Measurements from ENCODE around the gene LSAMP. TPM values are rescaled to one million over a fixed set of nuclear protein-coding genes. Genes with fewer than 3 reads are reported as not detected.

Gene LSAMP
- total RNA-seq, 1 experiment from 2014 or later: not detected

GRCh38 chr3:115960799-115961198, 484.5 kb downstream of the LSAMP start:
- intact Hi-C loops (cut with micrococcal nuclease; ENCODE audit: unreplicated experiment): no loop called here
- no peak overlapping the region for H3K4me3 ChIP-seq
- BruUV-seq (replicated peaks): no TSS peak
- no peak for DNase-seq
- H3K79me2 ChIP-seq (ENCODE audit: low read depth): no peaks in the 10 kb centered on the region
- TF ChIP-seq, protein P1, sequence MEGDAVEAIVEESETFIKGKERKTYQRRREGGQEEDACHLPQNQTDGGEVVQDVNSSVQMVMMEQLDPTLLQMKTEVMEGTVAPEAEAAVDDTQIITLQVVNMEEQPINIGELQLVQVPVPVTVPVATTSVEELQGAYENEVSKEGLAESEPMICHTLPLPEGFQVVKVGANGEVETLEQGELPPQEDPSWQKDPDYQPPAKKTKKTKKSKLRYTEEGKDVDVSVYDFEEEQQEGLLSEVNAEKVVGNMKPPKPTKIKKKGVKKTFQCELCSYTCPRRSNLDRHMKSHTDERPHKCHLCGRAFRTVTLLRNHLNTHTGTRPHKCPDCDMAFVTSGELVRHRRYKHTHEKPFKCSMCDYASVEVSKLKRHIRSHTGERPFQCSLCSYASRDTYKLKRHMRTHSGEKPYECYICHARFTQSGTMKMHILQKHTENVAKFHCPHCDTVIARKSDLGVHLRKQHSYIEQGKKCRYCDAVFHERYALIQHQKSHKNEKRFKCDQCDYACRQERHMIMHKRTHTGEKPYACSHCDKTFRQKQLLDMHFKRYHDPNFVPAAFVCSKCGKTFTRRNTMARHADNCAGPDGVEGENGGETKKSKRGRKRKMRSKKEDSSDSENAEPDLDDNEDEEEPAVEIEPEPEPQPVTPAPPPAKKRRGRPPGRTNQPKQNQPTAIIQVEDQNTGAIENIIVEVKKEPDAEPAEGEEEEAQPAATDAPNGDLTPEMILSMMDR (conservative IDR thresholded peaks at IDR 0.05): no peak
- no peak for TF ChIP-seq EZH2 (IDR thresholded peaks at IDR 0.05; ENCODE audit: low read depth)
- no peaks in the 10 kb centered on the region for H3F3A ChIP-seq (ENCODE audit: insufficient read depth, low read depth)
- H3K9me3 ChIP-seq (ENCODE audit: insufficient read depth, low read depth): no peaks in the 10 kb centered on the region
- no peak overlapping the region for H2AFZ ChIP-seq
- no peak overlapping the region for H3K4me2 ChIP-seq
- H3K36me3 ChIP-seq (ENCODE audit: low read depth): no peaks in the 10 kb centered on the region
- H3K27me3 ChIP-seq (ENCODE audit: insufficient read depth, low read depth): no peaks in the 10 kb centered on the region
- CTCF ChIA-PET: no interaction called here
- no peaks in the 10 kb centered on the region for H3K9me2 ChIP-seq (ENCODE audit: insufficient read depth)
- no peaks in the 10 kb centered on the region for H4K20me1 ChIP-seq (ENCODE audit: insufficient read depth)
- POLR2A ChIA-PET (ENCODE audit: unreplicated experiment): no interaction called here
- H3K4me1 ChIP-seq (replicated peaks; ENCODE audit: insufficient read depth): no peaks in the 10 kb centered on the region
- no peak overlapping the region for H3K27ac ChIP-seq

DNA sequence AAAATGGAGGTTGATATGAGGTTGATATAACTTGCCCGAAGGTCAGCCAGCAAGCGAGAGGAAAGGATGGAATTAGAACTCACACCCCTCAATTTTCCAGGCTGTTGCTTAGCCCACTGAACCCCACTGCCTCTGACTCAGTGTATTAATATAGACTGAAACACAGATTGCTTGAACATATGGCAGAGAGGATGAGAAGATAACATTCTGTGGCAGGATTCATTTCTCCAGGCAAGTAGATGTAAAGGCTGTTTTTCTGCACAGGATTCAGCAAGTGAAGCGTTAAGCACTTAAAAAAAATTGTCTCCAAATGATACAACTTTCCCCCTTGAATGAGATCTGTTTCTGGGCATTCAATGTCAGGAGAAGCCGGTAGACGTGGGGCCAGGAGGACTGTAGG, 486.8 kb downstream of the LSAMP start:
- Histone ChIP-seq H3K9me2 (ENCODE audit: insufficient read depth) (no peaks in the 10 kb centered on the region), H4K20me1 (ENCODE audit: insufficient read depth) (no peaks in the 10 kb centered on the region), H2AFZ (no peak overlapping the region), H3K9me3 (ENCODE audit: insufficient read depth, low read depth) (no peaks in the 10 kb centered on the region), H3K4me1 (replicated peaks; ENCODE audit: insufficient read depth) (no peaks in the 10 kb centered on the region), H3K79me2 (ENCODE audit: low read depth) (no peaks in the 10 kb centered on the region), H3F3A (ENCODE audit: insufficient read depth, low read depth) (no peaks in the 10 kb centered on the region), H3K27ac (no peak overlapping the region), H3K36me3 (ENCODE audit: low read depth) (no peaks in the 10 kb centered on the region), H3K4me3 (no peak overlapping the region), H3K4me2 (no peak overlapping the region), H3K27me3 (ENCODE audit: insufficient read depth, low read depth) (no peaks in the 10 kb centered on the region)
- CTCF ChIA-PET: no interaction called here
- POLR2A ChIA-PET (ENCODE audit: unreplicated experiment): no interaction called here
- TF ChIP-seq EZH2 (IDR thresholded peaks at IDR 0.05; ENCODE audit: low read depth): no peak
- TF ChIP-seq, protein P1 (conservative IDR thresholded peaks at IDR 0.05): no peak
- intact Hi-C loops (cut with micrococcal nuclease; ENCODE audit: unreplicated experiment): no loop called here
- BruUV-seq (replicated peaks): no TSS peak
- no peak for DNase-seq

DNA sequence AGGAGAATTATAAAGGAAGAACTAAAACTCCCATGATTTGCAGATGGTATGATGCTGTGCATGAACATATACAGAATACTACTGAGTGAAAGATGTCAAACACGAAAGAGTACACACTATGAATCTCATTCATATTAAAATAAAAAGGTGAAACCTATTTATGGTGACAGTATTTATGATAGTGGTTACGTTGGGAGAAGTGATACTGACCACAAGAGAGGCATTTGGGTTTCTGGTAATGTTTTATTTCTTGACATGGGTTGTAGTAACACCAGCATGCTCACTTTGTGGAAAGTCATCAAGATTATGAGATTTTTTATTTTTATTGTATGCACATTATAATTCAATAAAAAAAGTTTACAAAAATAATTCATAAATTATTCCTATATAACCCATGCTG, 498.0 kb downstream of the LSAMP start:
- H3F3A ChIP-seq (ENCODE audit: insufficient read depth, low read depth): no peaks in the 10 kb centered on the region
- H3K9me3 ChIP-seq (ENCODE audit: insufficient read depth, low read depth): no peaks in the 10 kb centered on the region
- TF ChIP-seq EZH2 (IDR thresholded peaks at IDR 0.05; ENCODE audit: low read depth): no peak
- TF ChIP-seq, protein P1 (conservative IDR thresholded peaks at IDR 0.05): no peak
- no peaks in the 10 kb centered on the region for H3K79me2 ChIP-seq (ENCODE audit: low read depth)
- H3K36me3 ChIP-seq (ENCODE audit: low read depth): no peaks in the 10 kb centered on the region
- no peaks in the 10 kb centered on the region for H3K9me2 ChIP-seq (ENCODE audit: insufficient read depth)
- BruUV-seq (replicated peaks): no TSS peak
- ChIA-PET CTCF (no interaction called here), POLR2A (ENCODE audit: unreplicated experiment) (no interaction called here)
- H3K27ac ChIP-seq: no peak overlapping the region
- DNase-seq: no peak
- H2AFZ ChIP-seq: no peak overlapping the region
- H3K4me1 ChIP-seq (replicated peaks; ENCODE audit: insufficient read depth): no peaks in the 10 kb centered on the region
- H3K4me3 ChIP-seq: no peak overlapping the region
- intact Hi-C loops (cut with micrococcal nuclease; ENCODE audit: unreplicated experiment): no loop called here
- no peak overlapping the region for H3K4me2 ChIP-seq
- no peaks in the 10 kb centered on the region for H3K27me3 ChIP-seq (ENCODE audit: insufficient read depth, low read depth)
- H4K20me1 ChIP-seq (ENCODE audit: insufficient read depth): no peaks in the 10 kb centered on the region

All from PC-9 (cell line).